Activated naive CD8-positive, alpha-beta T cell treated with anti-CD3 and anti-CD28 coated beads for 36 hours (primary cell): ENCODE data around the gene CKLF. TPM values are rescaled to one million over a fixed set of nuclear protein-coding genes. Genes with fewer than 3 reads are reported as not detected.
"Not testable (repeated sequence)": the region's sequence is repeated elsewhere in the genome, so short reads cannot be mapped to it uniquely, and the experiment has no call there.

Source experiments
- DNase-seq: peaks from one replicate; pipeline ENCODE4 v3.0.0; 2021
- H3K27ac Mint-ChIP-seq: one replicate; pipeline ENCODE4 v1.8.0; 2022; ENCODE audit warnings: mild to moderate bottlenecking, moderate library complexity, mixed read lengths
- H3K27me3 Mint-ChIP-seq: one replicate; pipeline ENCODE4 v1.8.0; 2022; ENCODE audit warnings: mild to moderate bottlenecking, mixed read lengths
- H3K36me3 Mint-ChIP-seq: one replicate; pipeline ENCODE4 v1.8.0; 2021; ENCODE audit warnings: mild to moderate bottlenecking, mixed read lengths
- H3K4me1 Mint-ChIP-seq: one replicate; pipeline ENCODE4 v1.8.0; 2021; ENCODE audit warnings: mixed read lengths
- H3K4me3 Mint-ChIP-seq: one replicate; pipeline ENCODE4 v1.8.0; 2022; ENCODE audit warnings: mild to moderate bottlenecking, moderate library complexity, mixed read lengths
- H3K9me3 Mint-ChIP-seq: one replicate; pipeline ENCODE4 v1.8.0; 2022; ENCODE audit warnings: mixed read lengths
- total RNA-seq, 2 experiments: library from RNA; stranded (reverse); gene quantifications; one replicate each; pipeline ENCODE4 v1.2.3, GENCODE V29; 2021

Gene CKLF
- total RNA-seq, 2 experiments from 2014 or later, result 93.0 to 103 TPM

DNA sequence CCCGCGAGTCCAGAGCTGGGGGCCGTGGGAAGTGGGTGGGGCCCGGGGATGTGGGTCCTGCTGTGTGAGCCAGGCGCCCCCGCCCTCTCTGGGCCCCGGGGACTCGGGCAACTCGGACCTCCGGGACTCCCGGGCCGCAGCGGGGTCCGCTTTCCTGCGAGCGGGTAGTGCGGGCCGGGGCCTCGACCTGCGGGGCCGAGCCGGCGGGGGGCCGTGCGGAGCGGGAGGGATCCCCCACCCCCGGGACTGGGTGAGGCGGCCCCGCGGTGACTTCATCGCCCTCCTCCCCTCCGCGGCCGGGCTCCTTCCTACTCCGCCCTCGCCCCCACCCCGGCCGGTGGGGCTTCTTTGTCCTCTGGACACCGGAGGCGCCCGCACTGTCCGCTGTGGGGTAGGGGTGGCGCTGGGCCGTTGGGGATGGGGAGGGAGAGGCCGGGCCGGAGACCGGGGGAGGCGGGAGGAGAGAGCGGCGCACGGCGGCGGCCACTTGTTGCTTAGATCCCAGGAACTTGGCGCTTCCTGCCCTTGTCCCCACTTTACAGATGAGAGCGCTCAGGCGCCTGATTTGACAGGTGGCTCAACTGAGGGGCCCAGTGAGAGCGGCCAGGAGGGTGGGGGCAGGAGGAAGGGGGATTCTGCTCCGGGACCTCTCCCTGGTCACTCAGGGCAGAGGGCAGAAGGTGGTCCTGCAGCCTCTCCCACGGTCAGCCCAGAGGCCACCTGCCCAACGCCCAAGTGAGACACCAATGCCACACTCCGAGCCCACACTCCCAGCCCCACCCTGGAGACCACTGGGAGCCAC is 53.0 kb downstream of the CKLF start:
- DNase-seq, result peak; percentile 57
- H3K27me3 Mint-ChIP-seq, result no peaks in the 10 kb centered on the region
- peaks cover 32% of the 10 kb centered on the region for H3K4me1 Mint-ChIP-seq
- peaks cover 6% of the 10 kb centered on the region for H3K9me3 Mint-ChIP-seq
- peak overlapping the region; percentile 80 for H3K4me3 Mint-ChIP-seq
- peak overlapping the region; percentile 75 for H3K27ac Mint-ChIP-seq
- H3K36me3 Mint-ChIP-seq, result peaks cover 7% of the 10 kb centered on the region

DNA sequence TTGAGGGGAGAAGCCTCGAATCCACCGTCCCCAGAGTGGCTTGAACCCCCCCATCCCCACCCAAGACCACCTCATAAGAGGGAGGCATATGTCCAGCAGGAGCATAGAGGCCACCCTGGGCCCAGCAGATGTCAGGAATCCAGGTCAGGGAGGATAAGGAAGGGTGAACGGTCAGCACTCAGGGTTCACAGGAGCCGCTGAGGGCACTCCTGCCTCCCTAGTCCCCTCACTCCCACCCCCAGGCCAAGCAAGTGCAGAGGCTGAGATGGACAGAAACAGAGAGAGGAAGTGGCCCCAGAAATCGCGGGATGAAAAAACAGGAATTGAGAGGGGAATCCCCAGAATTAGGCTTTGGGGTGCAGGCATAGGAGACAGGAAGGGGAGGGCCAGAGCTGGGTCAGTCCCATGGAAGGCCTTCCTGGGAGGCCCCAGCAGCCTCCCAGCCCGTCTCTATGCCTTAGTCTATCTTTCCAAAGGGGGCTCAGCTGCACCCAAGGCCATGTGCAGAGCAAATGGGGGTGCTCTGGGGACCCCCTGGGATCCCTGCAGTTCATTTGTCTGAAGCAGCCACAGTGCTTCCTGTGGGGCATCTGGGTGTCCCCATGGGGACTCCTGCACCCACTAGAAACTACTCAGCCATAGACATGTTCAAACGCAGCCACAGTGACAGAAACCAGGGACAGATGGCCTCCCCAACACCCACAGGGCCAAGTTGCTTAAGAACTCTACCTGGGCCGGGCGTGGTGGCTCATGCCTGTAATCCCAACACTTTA is 53.8 kb downstream of the CKLF start:
- Mint-ChIP-seq H3K4me3 (peak overlapping the region; percentile 80), H3K9me3 (peaks cover 3% of the 10 kb centered on the region), H3K27me3 (no peaks in the 10 kb centered on the region), H3K4me1 (peaks cover 32% of the 10 kb centered on the region), H3K36me3 (peaks cover 3% of the 10 kb centered on the region), H3K27ac (peak overlapping the region; percentile 75)
- peak; percentile 13 for DNase-seq

DNA sequence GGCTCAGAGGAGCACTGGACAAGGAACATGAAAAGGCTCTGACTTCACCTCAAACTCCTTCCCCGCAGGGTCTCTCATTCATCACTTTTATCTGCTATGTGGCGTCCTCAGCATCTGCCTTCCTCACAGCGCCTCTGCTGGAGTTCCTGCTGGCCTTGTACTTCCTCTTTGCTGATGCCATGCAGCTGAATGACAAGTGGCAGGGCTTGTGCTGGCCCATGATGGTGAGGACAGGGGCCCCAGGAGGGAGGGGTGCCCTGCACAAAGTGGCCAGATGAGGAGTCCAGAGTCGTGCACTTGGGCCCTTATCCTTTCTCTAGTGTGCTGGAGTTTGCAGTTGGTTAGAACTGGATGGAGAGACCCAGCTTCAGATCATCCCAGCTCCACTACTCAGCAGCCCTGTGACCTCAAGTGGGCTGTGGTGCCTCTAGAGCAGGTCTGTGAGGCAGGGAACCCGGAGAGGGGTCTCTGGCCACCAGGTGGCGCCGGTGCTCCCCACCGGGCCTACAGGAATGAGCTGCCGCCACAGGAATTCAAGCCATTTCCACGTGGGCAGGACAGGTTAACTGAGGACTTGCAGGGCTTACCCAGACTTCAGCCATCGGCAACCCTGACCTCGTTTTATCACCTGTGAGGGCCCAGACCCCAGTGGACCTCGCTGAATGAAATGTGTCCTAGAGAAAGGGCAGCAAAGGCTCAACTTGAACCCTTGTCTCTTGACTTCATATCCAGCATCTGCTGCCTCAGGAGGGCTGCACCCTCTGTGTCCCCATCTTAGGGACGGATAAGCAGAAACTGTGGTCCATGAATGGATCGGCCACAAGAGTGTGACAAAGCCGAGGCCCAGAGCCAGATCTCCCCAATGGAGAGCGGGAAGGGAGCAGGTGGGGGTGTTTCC is 56.1 kb downstream of the CKLF start:
- H3K27me3 Mint-ChIP-seq, result no peaks in the 10 kb centered on the region
- no peaks in the 10 kb centered on the region for H3K9me3 Mint-ChIP-seq
- peaks cover 28% of the 10 kb centered on the region for H3K4me1 Mint-ChIP-seq
- no peak overlapping the region for H3K4me3 Mint-ChIP-seq
- peaks cover 3% of the 10 kb centered on the region for H3K36me3 Mint-ChIP-seq
- H3K27ac Mint-ChIP-seq, result peak overlapping the region; percentile 48
- DNase-seq, result peak; percentile 85

DNA sequence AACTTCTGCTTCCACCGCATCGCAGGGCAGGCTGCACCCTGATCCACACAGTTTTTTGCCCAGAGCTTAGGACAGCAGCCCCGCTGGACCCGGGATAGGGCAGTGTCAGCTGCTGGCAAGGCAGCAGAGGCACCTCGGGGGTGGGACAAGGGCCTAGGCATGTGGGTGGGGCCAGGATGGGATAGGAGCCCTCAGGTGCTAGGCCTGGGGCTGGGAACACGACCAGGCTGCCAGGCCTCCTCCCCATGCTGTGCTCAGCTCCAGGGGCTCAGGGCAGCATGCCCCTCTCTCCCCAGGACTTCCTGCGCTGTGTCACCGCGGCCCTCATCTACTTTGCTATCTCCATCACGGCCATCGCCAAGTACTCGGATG is 56.7 kb downstream of the CKLF start:
- Mint-ChIP-seq H3K27me3 (no peaks in the 10 kb centered on the region), H3K9me3 (no peaks in the 10 kb centered on the region), H3K4me1 (peaks cover 23% of the 10 kb centered on the region), H3K36me3 (peaks cover 3% of the 10 kb centered on the region), H3K27ac (no peak overlapping the region), H3K4me3 (no peak overlapping the region)
- DNase-seq, result no peak

DNA sequence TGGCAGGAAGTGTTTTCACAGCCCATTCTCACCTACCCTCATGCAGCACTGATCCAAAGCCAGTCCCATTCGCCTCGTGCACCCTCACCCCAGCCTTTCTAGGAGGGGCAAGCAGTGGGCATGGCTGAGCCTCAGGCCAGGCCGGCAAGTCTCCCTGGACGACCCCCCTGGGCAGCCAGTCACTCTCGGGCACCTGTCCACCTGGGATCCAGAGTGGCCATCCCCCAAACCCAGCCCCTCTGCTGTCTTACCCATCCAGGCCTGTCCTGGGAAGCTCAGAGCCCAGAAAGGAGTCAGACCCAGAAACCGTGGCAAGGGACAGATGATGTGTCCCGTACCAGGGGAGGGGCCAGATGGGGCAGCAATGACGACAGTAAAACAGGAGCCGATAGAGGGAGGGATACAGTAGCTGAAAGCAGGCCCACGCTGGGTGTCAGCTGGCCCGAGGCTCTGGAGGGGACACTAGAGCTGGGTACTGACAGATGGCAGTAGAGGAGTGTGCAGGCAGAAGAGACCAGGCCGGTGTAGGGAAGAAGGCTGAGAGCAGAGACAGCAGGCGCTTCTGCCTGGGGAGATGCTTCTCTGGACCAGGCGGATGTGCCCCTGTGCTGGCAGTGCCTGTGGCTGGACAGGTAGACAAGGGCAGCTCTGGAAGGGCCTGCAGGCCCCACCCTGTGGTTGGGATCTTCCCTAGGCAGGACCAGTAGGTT is 57.9 kb downstream of the CKLF start:
- Mint-ChIP-seq H3K27ac (peak overlapping the region; percentile 11), H3K36me3 (peaks cover 3% of the 10 kb centered on the region), H3K27me3 (no peaks in the 10 kb centered on the region), H3K9me3 (no peaks in the 10 kb centered on the region), H3K4me1 (peaks cover 23% of the 10 kb centered on the region), H3K4me3 (no peak overlapping the region)
- no peak for DNase-seq

DNA sequence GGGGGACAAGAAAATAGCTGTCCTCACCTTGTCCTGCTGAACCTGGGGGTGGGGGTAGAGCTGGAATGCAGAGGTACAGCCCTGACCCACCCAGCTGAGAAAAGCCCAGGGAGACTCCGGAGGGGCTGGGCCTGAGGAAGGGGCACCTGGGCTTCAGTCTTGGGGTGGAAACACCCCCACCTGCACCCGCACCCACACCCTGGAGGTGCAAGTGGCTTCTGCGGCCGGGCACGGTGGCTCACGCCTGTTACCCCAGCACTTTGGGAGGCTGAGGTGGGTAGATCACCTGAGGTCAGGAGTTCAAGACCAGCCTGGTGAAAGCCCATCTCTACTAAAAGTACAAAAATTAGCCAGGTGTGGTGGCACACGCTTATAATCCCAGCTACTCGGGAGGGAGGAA is 59.5 kb downstream of the CKLF start:
- not testable (repeated sequence) for H3K27ac Mint-ChIP-seq, H3K36me3 Mint-ChIP-seq, H3K27me3 Mint-ChIP-seq, H3K9me3 Mint-ChIP-seq, DNase-seq, H3K4me3 Mint-ChIP-seq
- H3K4me1 Mint-ChIP-seq, result peaks cover 15% of the 10 kb centered on the region

DNA sequence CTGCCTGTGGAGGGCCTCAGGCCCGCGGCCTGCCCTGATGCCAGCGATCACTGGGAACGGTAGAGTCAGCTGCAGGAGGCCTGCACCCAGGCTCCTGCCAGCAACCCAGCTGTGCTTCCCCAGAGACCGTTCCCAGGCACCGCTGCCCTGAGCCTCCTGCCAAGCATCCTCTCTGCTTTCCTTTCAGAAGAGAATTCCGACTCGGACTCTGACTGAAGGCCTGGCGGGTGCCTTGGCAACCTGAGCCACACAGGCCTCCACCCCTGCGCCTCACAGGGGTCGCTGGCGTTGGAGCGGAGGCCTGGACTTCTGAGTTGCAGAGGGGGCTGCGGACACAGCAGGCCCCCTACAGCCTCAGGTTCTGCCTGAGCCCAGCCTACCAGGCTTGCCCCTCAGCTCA is 60.0 kb downstream of the CKLF start:
- peaks cover 10% of the 10 kb centered on the region for H3K4me1 Mint-ChIP-seq
- DNase-seq, result no peak
- no peak overlapping the region for H3K4me3 Mint-ChIP-seq
- no peaks in the 10 kb centered on the region for H3K36me3 Mint-ChIP-seq
- H3K27ac Mint-ChIP-seq, result no peak overlapping the region
- H3K27me3 Mint-ChIP-seq, result no peaks in the 10 kb centered on the region
- H3K9me3 Mint-ChIP-seq, result no peaks in the 10 kb centered on the region

DNA sequence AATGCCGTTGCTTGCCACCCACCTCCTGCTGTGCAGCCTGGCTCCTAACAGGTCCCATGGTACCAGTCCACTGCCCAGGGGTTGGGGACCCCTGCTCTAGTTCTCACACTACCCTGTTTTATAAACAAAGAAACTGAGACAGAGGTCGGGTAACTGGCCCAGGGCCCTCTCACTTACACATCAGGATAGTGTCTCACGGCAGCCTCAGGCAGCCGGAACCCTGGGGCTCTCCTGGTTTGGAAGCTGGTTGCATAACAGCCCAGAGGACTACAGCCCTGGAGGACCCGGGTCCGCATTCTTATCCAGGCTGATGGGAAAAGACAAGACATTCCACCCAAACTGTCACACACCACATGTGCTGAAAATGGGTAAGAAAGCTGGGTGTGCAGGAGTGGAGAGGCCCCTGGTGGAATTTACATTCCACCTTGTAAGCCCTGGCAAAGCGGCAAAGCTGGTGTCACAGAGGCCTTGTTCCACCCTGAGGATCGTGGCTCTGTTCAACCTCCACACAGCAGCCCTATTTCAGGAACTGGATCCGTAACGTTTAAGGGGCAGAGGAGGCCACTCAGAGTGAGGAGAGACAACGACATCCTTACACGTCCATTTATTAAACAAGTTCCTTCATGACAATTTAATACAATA is 61.9 kb downstream of the CKLF start:
- H3K36me3 Mint-ChIP-seq, result no peaks in the 10 kb centered on the region
- H3K27ac Mint-ChIP-seq, result no peak overlapping the region
- DNase-seq, result no peak
- no peaks in the 10 kb centered on the region for H3K27me3 Mint-ChIP-seq
- no peaks in the 10 kb centered on the region for H3K9me3 Mint-ChIP-seq
- no peak overlapping the region for H3K4me3 Mint-ChIP-seq
- H3K4me1 Mint-ChIP-seq, result no peaks in the 10 kb centered on the region

Other genes with a start within 250 kb of the CKLF start
- gene CDH5, start 185.9 kb upstream of the CKLF start, total RNA-seq, result not detected
- not detected for gene BEAN1, start 125.3 kb upstream of the CKLF start, total RNA-seq
- gene TK2, start 2.5 kb upstream of the CKLF start, total RNA-seq, result 1 to 10 TPM; 5.6 to 6.9 TPM
- 1 to 10 TPM; 2.8 to 5.9 TPM for gene CMTM1, start 13.9 kb downstream of the CKLF start, total RNA-seq
- not detected for gene CMTM2, start 26.9 kb downstream of the CKLF start, total RNA-seq
- 10 to 100 TPM; 55.1 to 60.5 TPM for gene CMTM3, start 52.1 kb downstream of the CKLF start, total RNA-seq
- 1 to 10 TPM; 2.4 to 2.8 TPM for gene CMTM4, start 144.2 kb downstream of the CKLF start, total RNA-seq
- 10 to 100 TPM; 38.8 to 41.1 TPM for gene DYNC1LI2, start 199.0 kb downstream of the CKLF start, total RNA-seq
- not detected for gene TERB1, start 249.0 kb downstream of the CKLF start, total RNA-seq